HG03378 (cell line): Measurements from ENCODE around the gene UQCR11.

ENCODE experiments used
- ATAC-seq: cut with Tn5 transposase; IDR thresholded peaks from one replicate; pipeline ENCODE4 v1.9.1; 2021; ENCODE audit warnings: mild to moderate bottlenecking, moderate library complexity; ENCODE audit not compliant: unreplicated experiment

Gene UQCR11

DNA sequence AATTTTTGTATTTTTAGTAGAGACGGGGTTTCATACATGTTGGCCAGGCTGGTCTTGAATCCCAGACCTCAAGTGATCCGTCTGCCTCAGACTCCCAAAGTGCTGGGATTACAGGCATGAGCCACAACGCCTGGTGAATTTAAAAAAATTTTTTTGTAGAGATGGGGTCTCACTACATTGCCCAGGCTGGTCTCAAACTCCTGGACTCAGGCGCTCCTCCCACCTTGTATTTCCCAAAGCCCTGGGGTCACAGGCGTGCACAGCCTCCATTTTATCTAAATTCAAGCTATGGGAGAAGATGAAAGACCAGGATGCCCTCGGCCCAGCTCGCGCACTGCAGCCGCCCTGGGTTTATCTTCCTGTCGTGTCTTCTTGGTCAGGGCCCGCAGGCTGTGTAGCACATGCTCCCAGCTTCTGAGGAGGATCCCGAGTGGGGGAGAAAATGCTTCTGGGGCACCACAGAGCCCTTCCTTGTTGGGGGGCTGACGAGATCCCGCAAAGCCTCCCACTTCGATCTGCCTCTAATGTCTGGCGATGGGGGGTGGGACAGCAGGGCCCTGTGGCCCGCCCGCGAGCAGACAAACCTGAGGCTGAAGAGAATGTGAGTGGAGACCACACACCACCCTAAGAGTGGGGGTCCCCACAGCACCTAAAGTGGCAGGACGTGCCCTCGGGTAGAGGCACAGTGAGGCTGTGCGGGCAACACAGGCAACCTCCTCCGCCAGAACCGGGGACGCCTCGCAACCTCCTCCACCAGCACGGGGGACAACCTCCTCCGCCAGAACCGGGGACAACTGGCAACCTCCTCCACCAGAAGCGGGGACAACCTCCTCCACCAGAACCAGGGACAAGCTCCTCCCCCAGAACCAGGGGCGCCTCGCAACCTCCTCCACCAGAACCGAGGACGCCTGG, 31.3 kb upstream of the UQCR11 start:
- ATAC-seq, result no peak

DNA sequence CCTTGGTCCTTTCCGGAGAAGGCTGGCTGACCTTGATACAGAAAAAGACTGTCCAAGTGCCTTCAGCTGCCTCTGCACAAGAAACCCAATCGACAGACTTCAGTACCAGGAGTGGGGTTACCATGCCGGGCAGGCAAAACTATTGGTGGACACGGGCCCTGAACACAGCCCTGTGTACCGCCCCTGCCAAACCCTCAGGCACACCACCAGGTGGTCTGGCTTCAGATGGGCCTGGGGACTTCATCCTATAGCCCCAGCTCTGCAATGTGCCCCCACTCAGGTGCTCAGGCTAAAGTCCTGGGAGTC, 29.6 kb upstream of the UQCR11 start:
- no peak for ATAC-seq

DNA sequence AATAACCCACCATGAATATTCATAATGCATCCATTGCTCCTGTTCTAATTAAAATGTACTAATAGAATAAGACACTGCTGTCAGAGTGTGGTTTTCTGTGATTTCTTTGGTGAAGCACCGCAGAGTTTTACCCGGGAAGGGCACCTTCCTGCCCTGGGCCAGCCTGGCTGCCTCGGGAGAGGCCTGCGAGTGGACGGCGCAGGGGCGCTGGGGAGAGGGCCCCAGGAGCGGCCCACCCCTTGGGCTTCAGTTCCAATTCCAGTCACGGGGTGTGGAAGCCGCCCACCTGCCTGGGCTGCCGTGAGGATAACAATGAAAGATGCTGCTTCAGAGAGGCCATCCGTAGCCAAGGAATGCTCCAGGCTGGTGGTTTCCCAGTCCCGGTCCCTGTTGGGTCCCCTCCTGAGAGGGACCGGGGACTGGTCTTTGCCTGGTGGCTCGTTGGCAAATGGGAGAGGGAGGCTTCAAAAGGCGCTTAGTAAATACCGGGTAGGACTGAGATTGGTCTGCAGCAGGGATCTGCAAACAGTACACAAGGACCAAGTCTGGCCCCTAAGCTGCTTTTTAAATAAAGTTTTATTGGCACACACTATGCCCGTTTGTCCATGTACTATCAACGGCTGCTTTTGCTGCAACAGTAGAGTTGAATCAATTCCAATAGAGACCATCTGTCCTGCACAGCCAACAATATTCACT, 29.1 kb upstream of the UQCR11 start:
- no peak for ATAC-seq

DNA sequence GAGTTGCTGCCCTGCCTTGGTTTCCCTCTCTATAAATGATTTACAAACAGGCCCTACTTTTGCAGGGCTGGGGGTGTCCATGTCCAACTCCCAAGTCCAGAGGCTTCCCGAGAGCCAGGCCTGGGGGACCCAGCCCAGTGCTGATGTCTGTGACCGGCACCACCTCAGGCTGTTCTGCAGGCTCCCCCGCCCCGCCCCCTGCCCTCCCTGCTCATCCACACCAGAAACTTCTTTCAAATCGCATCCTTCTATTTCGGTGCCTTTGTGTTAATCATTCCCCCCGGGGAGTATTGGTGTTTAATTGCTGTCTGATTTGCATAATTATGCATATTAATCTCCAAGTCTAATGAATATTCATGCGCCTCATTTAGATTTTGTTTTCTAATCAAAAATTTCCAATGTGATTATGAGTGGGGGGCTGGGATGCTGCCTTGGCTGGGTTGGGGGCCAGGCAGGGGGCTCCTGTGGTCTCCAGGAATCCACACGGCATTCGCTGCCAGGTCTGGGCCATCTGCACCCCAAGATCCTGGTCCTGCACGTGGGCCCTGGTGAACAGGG, 28.1 kb upstream of the UQCR11 start:
- ATAC-seq, result no peak

DNA sequence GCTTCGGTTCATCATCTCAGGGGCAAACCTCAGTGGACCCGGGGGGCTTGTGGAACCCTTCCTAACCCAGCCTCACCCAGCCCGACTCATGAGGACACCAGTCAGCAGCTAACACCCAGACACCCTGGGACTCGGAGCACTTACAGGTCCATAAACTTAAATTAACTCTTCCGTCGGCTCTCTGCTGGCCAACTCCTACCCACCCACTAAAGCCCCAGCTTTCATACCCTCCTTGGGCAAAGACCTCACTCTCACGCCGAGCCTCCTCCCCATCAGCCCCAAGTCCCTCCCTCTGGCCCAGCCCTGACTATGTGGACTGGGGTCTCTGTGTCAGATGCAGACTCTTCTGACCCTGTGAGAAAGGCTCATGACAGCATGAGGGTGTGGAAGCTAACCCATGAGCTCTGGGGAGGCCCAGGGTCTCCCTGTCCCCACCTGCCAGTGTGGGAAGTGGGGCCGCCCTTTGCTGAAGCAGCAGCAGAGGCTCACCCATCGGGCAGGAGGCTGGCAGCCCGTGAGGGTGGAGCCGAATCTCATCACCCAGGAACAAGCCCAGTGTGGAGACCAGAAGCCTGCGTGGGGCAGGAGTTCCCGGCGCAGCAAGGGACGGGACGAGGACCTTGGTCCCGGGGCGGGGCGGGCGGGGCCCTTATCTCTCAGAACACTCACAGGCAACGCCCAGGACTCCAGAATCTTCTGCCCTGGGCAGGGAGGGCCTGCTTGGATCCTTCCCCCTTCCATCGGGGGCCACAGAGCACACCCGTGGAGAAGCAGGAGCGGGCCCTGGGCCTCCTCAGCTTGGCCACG, 27.4 kb upstream of the UQCR11 start:
- ATAC-seq, result no peak

DNA sequence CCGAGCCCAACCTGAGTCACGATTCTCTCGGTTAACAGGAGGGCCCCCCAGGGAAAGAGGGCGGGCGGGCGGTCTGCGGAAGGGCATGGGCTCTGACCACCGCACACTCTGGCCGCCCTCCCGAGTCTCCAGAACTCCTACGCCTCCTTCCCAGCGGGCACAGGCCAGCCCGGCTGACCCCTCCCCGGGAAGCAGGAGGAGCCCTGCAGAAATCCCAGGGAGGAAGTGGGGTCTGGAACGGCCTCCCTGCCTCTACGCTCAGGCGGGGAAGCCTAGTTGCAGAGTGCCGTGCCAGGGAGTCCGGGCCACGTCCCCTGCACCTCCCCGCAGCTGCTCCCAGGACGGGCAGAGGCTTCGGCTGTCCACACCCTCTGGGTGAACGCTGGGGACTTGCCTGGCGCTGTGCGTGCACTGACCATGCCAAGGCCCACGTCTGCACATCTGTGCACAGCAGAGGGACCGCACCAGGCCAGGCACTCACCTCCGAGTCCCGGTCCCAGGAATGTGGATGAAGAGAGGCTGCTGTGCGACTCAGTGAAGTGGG, 26.4 kb upstream of the UQCR11 start:
- no peak for ATAC-seq

DNA sequence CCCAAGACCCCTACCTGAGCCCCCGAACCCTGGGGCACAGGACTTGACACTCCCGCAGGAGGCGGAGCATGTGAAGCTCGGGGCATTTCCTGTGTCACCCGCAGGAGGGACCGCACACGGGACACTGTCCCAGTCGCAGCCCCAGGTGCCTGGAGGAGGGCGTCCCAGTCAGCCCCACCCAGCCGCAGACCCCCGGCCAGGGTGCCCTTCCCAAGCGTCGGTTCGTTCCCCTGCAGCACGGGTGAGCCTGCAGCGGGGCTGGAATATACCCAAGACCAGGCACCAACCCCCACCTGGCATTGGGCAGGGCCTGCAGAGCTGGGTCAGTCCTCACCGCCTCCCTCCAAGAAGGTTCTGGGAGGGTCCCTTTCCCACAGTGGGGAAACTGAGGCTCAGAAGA, 25.5 kb upstream of the UQCR11 start:
- no peak for ATAC-seq

DNA sequence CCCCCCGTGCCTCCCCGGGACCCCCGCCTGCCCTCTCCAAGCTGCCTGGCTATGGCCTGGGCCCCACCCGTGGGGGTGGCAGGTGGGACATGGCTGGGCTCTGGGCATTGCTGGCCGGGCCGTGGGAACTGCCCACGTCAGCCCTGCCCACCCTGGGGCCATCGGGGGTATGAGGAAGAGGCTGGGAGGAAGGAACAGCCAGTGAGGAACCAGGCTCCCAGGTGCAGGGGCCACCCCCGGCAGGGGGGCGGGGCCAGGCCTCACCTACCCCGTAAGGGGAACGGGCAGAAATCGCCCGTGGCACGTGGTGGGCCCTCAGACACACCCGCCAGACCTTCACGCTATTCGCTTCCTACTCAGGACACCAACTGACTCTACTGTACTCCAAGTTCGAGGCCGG, 24.8 kb upstream of the UQCR11 start:
- ATAC-seq, result no peak

DNA sequence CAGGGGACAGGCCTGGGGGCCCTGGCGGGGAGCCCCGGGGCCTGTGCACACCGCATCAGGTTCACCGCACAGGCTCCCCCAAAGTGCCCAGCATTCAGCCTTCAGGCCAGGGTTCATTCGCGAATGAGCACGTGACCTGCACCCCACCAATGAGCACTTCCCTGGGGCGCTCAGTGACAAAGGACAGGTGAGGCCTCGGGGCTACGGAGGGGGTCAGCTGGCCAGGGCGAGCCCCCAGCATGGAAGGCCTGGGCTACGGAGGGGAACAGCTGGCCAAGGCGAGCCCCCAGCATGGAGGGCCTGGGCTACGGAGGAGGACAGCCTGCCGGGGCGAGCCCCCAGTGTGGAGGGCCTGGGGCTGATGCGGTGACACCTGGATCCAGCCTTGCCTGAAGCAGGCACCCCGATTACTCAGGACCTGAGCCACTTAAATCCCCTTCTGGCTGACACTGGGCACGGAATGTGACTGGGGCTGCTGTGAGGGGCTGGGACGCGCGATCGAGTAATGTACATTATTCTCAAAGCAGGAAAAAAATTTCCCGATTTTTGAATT, 24.1 kb upstream of the UQCR11 start:
- ATAC-seq, result no peak

DNA sequence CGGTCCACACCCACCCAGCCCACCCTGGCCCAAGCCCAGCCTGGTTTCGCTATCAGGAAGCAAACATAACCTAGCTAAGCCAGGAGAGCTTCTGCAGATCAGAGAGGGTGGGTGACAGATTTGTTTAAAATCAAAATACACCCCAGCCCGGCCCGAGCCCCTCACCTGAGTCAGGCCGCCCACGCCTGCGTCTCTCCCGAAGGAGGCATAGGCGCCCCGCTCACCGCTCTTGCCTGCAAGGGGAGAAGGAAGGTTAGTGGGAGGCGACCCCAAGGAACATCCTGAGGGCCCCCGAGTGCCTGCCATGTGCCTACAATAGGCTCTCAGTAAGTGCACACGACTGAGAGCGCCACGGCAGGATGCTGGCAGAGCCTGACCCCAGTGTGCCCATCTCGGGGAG, 21.9 kb upstream of the UQCR11 start:
- ATAC-seq, result no peak

DNA sequence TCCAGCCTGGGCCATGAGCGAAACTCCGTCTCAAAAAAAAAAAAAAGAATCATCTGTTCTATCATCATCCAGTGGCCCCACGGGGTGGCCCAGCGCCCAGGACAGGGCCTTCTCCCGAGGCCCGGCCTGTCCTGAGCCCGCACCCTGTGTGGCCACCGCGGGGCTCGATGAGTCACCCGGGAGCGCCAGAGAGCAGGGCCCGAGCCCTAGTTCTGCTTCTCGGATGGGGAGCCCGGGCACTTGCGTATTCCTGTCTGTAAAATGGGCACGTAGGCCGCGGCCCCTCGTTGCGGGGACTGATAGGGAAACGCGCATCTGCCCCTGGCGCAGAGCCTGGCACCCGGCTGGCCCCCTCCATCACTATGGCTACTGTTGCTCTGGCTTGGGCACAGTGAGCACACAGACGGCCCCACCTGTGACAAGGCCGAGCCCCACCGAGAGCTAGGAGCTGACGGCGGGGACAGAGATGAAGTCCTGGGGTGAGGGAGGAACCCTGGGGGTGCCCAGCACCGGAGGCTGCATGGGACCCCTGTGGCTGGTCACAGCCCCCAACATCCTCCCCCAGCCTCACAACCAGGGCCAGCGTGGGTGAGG, 21.3 kb upstream of the UQCR11 start:
- no peak for ATAC-seq

DNA sequence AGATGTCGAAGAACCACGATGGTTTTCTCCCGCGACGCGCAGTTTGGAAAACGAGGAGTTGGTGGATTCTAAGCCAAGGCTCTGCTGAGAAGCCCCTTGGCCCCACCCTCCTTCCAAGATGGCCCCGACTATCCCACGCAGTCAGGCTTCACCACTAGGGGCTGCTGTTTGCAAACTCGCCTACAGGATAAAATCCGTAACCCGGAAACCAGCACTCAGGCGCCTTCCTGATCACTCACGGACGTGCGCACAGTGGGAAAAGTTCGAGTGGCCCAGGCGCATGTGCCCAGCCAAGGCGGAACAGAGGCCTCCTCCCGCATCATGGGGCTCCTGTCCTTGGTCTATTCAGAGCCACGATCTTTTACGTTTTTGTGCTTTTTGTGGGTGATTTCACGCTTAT, 19.2 kb upstream of the UQCR11 start:
- no peak for ATAC-seq

DNA sequence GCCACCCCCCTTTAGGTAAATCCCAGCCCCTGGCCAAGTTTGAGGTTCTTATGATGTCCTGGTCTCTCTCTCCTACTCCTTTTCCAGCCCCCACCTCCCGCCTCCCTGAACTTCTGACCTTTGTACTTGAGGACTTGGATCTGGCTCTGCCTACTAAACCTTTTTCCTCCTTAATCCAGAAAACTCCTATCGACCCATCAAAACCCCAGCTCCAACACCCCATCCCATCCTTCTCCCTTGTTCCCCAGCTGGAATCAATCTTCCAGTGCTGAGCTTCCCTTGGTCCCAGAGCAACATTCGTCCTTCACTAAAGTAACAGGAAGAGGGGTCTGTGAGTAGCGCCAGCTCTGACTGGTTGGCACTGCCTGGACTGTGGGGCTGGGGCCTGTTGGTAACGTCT, 17.3 kb upstream of the UQCR11 start:
- no peak for ATAC-seq

DNA sequence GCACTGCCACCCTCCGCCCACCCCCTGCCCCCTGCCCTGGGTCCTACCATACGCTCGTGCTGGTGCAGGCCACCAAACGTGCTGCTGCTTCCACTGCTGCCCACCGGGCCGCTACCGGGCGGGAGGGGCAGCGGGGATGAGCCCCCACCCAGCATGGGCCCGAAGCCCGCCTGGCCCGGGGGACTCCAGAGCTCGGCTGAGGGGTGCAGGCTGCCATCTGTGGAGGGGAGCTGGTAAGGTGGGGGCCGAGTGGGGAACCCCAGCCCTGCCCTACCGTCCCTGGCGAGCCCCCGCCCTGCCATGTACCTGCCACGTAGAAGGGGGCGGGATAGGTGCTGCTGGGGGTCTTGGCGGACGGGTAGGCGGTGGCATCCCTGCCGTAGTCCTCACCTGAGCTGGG, 16.7 kb upstream of the UQCR11 start:
- no peak for ATAC-seq

DNA sequence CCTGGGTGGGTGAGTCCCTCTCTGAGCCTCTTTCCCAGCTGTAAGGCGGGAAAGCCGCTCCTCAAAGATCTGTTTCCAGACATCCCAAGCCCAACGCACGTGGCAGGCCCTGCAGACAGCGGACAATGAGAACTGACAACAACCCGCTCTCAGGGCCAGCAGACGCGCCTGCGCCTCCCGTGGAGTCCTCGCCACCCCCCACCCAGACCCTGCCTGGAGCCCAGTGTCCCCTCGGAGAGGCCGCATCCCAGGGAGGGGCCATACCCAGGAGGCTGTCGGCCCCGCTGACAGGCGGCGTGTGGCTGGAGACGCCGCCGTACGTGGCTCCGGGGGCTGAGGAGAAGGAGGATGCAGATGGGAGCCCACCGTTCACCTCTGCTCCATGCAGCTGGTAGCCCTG, 16.3 kb upstream of the UQCR11 start:
- no peak for ATAC-seq

DNA sequence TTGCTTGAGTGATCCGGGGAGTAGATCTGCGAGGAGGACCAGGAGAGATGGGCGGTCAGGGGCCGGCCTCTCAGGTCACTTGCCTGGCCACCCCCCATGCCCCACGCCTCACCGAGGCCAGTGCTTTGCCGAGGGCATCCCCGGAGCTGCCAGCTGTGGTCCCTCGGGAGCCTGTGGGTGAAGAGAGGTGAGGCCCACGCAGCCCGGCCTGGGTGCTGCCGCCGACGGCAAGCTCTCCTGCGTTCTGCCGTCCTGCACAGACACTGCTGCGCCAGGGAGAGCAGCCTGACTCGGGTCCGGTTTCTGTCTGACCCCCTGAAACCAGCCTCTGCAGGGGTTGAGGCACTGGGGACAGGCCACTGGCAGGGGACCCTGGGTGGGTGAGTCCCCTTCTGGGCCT, 15.8 kb upstream of the UQCR11 start:
- no peak for ATAC-seq

DNA sequence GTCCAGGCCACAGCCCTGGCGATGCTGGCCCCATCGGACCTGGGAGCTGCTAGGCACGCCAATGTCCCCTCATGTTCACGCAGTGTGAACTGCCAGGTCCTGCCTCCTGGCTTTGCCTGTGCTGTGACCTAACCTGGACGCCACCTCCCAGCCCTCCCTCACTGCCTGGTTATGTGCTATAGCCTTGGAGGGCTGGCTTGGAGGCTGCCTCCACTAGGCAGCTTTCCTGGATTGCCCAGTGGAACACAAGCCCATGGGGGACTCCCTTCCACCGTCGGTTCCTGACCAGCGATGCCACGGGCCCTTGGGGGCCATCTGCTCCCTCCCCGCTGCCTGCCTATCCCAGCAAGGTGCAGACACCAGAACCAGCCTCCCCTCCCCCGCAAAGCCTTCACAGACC, 15.2 kb upstream of the UQCR11 start:
- ATAC-seq, result no peak

DNA sequence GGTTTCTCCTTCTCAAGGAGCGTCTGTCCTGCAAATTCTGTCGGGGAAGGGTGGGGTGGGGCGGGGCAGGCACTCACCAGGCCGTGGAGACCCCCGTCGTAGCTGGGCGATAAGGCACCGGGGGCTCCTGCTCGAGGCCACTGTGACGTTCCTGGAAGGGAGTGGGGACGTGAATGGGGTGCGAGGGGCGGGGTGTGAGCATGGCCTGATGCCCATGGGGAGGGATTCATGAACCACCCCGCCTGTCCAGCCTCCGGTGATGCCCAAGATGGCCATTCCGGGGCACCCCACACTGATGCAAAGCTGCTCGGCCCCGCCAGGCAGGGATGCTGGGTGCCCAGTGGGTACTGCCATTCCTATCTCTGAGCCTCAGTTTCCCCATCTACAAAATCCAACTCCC, 14.4 kb upstream of the UQCR11 start:
- ATAC-seq, result no peak

DNA sequence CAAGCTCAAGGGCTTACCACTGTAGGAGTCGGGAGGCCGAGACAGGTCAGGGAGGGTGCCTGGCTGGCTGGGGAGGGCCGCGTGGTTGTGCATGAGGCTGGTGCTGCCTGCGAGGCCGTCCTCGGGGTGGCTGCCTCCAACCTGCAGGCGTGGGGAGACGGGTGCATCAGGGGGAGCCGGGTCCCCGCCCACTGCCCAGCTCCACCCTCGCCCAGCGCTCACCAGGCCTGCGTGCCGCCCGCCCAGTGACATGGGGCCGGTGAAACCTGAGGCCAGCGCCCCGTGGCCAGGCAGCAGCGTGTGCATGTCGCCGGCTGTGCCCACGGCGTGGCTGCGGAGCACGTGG, 13.8 kb upstream of the UQCR11 start:
- no peak for ATAC-seq
